Fibroblast of peridontal ligament (primary cell): ENCODE measurements around the gene ATP1A1.
A peak's percentile ranks its signal among the peaks of the same experiment; 100 is the strongest.

Source experiments
- DNase-seq: peaks from one replicate; pipeline ENCODE4 v3.0.0-alpha.2; 2010; ENCODE audit errors: extremely low read depth

ATP1A1 gene

GRCh38 chr1:116391185-116391584 is 18.1 kb downstream of the ATP1A1 start:
- DNase-seq, result no peak

GRCh38 chr1:116392717-116393404 is 19.8 kb downstream of the ATP1A1 start:
- DNase-seq, result no peak

- no peak for DNase-seq
Observed at GRCh38 chr1:116393792-116394191, 20.7 kb downstream of the ATP1A1 start.

- no peak for DNase-seq
Observed at GRCh38 chr1:116394270-116394669, 21.2 kb downstream of the ATP1A1 start.

GRCh38 chr1:116396769-116397168 is 23.7 kb downstream of the ATP1A1 start:
- no peak for DNase-seq

- no peak for DNase-seq
Observed at GRCh38 chr1:116397728-116398127, 24.7 kb downstream of the ATP1A1 start.

GRCh38 chr1:116400780-116401179 is 27.7 kb downstream of the ATP1A1 start:
- DNase-seq, result no peak

GRCh38 chr1:116401646-116402176 is 28.7 kb downstream of the ATP1A1 start:
- DNase-seq, result no peak

- DNase-seq, result no peak
Observed at GRCh38 chr1:116402333-116402732, 29.3 kb downstream of the ATP1A1 start.

GRCh38 chr1:116403496-116404136 is 30.6 kb downstream of the ATP1A1 start:
- DNase-seq, result no peak

- no peak for DNase-seq
Observed at GRCh38 chr1:116404699-116405098, 31.7 kb downstream of the ATP1A1 start.

- no peak for DNase-seq
Observed at GRCh38 chr1:116405241-116406135, 32.4 kb downstream of the ATP1A1 start.

- no peak for DNase-seq
Observed at GRCh38 chr1:116407033-116407432, 34.0 kb downstream of the ATP1A1 start.

GRCh38 chr1:116408193-116408592 is 35.1 kb downstream of the ATP1A1 start:
- no peak for DNase-seq

GRCh38 chr1:116408803-116409720 is 36.0 kb downstream of the ATP1A1 start:
- DNase-seq, result no peak

- DNase-seq, result peak; percentile 26
Observed at GRCh38 chr1:116409751-116410191, 36.7 kb downstream of the ATP1A1 start.

GRCh38 chr1:116411784-116412479 is 38.9 kb downstream of the ATP1A1 start:
- DNase-seq, result peak; percentile 93

GRCh38 chr1:116412480-116412798 is 39.4 kb downstream of the ATP1A1 start:
- DNase-seq, result no peak

GRCh38 chr1:116412898-116413297 is 39.9 kb downstream of the ATP1A1 start:
- no peak for DNase-seq

GRCh38 chr1:116413414-116413813 is 40.4 kb downstream of the ATP1A1 start:
- no peak for DNase-seq

GRCh38 chr1:116414364-116414763 is 41.3 kb downstream of the ATP1A1 start:
- no peak for DNase-seq
